A673 (cell line): Measurements from ENCODE around the gene BDKRB1.

ENCODE experiments used
- EZH2 ChIP-seq: fragments of 200-600 bp; sonication (generic); IDR thresholded peaks from 2 replicates; pipeline ENCODE4 v1.6.1; 2017; ENCODE audit warnings: borderline replicate concordance, low read depth, mild to moderate bottlenecking, mixed read lengths, antibody characterized with exemption, low read length; ENCODE audit not compliant: poor library complexity, severe bottlenecking
- TF ChIP-seq, protein P1 (sequence below): fragments of 300-800, 200-600 bp; sonication (generic); conservative IDR thresholded peaks from 2 replicates; pipeline ENCODE4 v1.5.1; 2017; ENCODE audit warnings: low read depth, mild to moderate bottlenecking, antibody characterized with exemption, low read length, moderate library complexity, mixed read lengths

- TF ChIP-seq, protein P1, sequence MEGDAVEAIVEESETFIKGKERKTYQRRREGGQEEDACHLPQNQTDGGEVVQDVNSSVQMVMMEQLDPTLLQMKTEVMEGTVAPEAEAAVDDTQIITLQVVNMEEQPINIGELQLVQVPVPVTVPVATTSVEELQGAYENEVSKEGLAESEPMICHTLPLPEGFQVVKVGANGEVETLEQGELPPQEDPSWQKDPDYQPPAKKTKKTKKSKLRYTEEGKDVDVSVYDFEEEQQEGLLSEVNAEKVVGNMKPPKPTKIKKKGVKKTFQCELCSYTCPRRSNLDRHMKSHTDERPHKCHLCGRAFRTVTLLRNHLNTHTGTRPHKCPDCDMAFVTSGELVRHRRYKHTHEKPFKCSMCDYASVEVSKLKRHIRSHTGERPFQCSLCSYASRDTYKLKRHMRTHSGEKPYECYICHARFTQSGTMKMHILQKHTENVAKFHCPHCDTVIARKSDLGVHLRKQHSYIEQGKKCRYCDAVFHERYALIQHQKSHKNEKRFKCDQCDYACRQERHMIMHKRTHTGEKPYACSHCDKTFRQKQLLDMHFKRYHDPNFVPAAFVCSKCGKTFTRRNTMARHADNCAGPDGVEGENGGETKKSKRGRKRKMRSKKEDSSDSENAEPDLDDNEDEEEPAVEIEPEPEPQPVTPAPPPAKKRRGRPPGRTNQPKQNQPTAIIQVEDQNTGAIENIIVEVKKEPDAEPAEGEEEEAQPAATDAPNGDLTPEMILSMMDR: no peak
- TF ChIP-seq EZH2: no peak
These were observed 43.1 kb upstream of the BDKRB1 start for GRCh38 chr14:96212896-96213295.
